ENCODE data around the gene TAOK2. TPM values are rescaled to one million over a fixed set of nuclear protein-coding genes. Genes with fewer than 3 reads are reported as not detected.

Gene TAOK2
- total and polyA plus RNA-seq, 5 donors from 2014 or later, result 2.1 to 30.0 (median 3.0) TPM

GRCh38 chr16:29940656-29941055 lies 33.0 kb upstream of the TAOK2 start:
- H3K4me3 Mint-ChIP-seq, result no peak overlapping the region
- Histone ChIP-seq H3K27me3 (ENCODE audit: control insufficient read depth, insufficient read depth, low read length) (peaks cover 10% of the 10 kb centered on the region), H3K27ac (ENCODE audit: insufficient read depth, low read length, poor library complexity, severe bottlenecking) (no peak overlapping the region), H3K36me3 (ENCODE audit: control insufficient read depth, insufficient read depth, low read length) (no peaks in the 10 kb centered on the region), H3K4me1 (ENCODE audit: control insufficient read depth, insufficient read depth, low read length, poor library complexity, severe bottlenecking) (no peaks in the 10 kb centered on the region), H3K9me3 (ENCODE audit: control insufficient read depth in 2 of 2, low read length in 2 of 2) (no peaks in the 10 kb centered on the region), H3K4me3 (ENCODE audit: low read depth, low read length) (no peak overlapping the region)
- no peak for ATAC-seq (ENCODE audit: low read depth in 2 of 2)
- peaks cover 0 to 5% (median under 1%) of the 10 kb centered on the region in 4 donors for H3K4me1 Mint-ChIP-seq
- H3K27ac Mint-ChIP-seq, result no peak overlapping the region
- no peaks in the 10 kb centered on the region for H3K36me3 Mint-ChIP-seq
- no peak for DNase-seq
- H3K27me3 Mint-ChIP-seq, result peaks cover 21% of the 10 kb centered on the region
- H3K9me3 Mint-ChIP-seq, result peaks cover 0 to 4% (median 0%) of the 10 kb centered on the region in 7 donors

GRCh38 chr16:29943846-29944799 lies 29.5 kb upstream of the TAOK2 start:
- Histone ChIP-seq H3K4me3 (ENCODE audit: low read depth, low read length) (no peak overlapping the region), H3K27me3 (ENCODE audit: control insufficient read depth, insufficient read depth, low read length) (peaks cover 10% of the 10 kb centered on the region), H3K36me3 (ENCODE audit: control insufficient read depth, insufficient read depth, low read length) (no peaks in the 10 kb centered on the region), H3K9me3 (ENCODE audit: control insufficient read depth in 2 of 2, low read length in 2 of 2) (no peaks in the 10 kb centered on the region), H3K27ac (ENCODE audit: insufficient read depth, low read length, poor library complexity, severe bottlenecking) (no peak overlapping the region), H3K4me1 (ENCODE audit: control insufficient read depth, insufficient read depth, low read length, poor library complexity, severe bottlenecking) (no peaks in the 10 kb centered on the region)
- ATAC-seq (ENCODE audit: low read depth in 2 of 2) (no peak), DNase-seq (no peak)
- no peaks in the 10 kb centered on the region for H3K36me3 Mint-ChIP-seq
- no peaks in the 10 kb centered on the region for H3K9me3 Mint-ChIP-seq
- no peak overlapping the region for H3K4me3 Mint-ChIP-seq
- peak overlapping the region in 1 of 3 donors; percentile 14 for H3K27ac Mint-ChIP-seq
- H3K4me1 Mint-ChIP-seq, result peaks cover 0 to 5% (median under 1%) of the 10 kb centered on the region in 4 donors
- peaks cover 16% of the 10 kb centered on the region for H3K27me3 Mint-ChIP-seq

GRCh38 chr16:29947897-29948296 lies 25.8 kb upstream of the TAOK2 start:
- Histone ChIP-seq H3K27ac (ENCODE audit: insufficient read depth, low read length, poor library complexity, severe bottlenecking) (no peak overlapping the region), H3K36me3 (ENCODE audit: control insufficient read depth, insufficient read depth, low read length) (no peaks in the 10 kb centered on the region), H3K9me3 (ENCODE audit: control insufficient read depth in 2 of 2, low read length in 2 of 2) (no peaks in the 10 kb centered on the region), H3K27me3 (ENCODE audit: control insufficient read depth, insufficient read depth, low read length) (peaks cover 2% of the 10 kb centered on the region), H3K4me1 (ENCODE audit: control insufficient read depth, insufficient read depth, low read length, poor library complexity, severe bottlenecking) (no peaks in the 10 kb centered on the region), H3K4me3 (ENCODE audit: low read depth, low read length) (no peak overlapping the region)
- no peaks in the 10 kb centered on the region for H3K36me3 Mint-ChIP-seq
- no peak overlapping the region for H3K4me3 Mint-ChIP-seq
- H3K27ac Mint-ChIP-seq, result no peak overlapping the region
- peaks cover 9% of the 10 kb centered on the region for H3K27me3 Mint-ChIP-seq
- H3K4me1 Mint-ChIP-seq, result peaks cover 0 to 5% (median 0%) of the 10 kb centered on the region in 4 donors
- ATAC-seq (ENCODE audit: low read depth in 2 of 2), result no peak
- H3K9me3 Mint-ChIP-seq, result peaks cover 0 to 7% (median 2%) of the 10 kb centered on the region in 7 donors
- no peak for DNase-seq

- Mint-ChIP-seq H3K4me3 (no peak overlapping the region), H3K27ac (no peak overlapping the region)
Observed at GRCh38 chr16:29950806-29951461, 22.7 kb upstream of the TAOK2 start.

GRCh38 chr16:29951625-29952365 lies 21.9 kb upstream of the TAOK2 start:
- H3K27me3 Mint-ChIP-seq, result peaks cover 8% of the 10 kb centered on the region
- no peak for DNase-seq

More at GRCh38 chr16:29950806-29951461, 22.7 kb upstream of the TAOK2 start:
- Mint-ChIP-seq H3K36me3 (no peaks in the 10 kb centered on the region), H3K9me3 (peaks cover 0 to 7% (median 2%) of the 10 kb centered on the region in 7 donors), H3K27me3 (peaks cover 6% of the 10 kb centered on the region), H3K4me1 (no peaks in the 10 kb centered on the region)
- Histone ChIP-seq H3K4me1 (ENCODE audit: control insufficient read depth, insufficient read depth, low read length, poor library complexity, severe bottlenecking) (no peaks in the 10 kb centered on the region), H3K9me3 (ENCODE audit: control insufficient read depth in 2 of 2, low read length in 2 of 2) (no peaks in the 10 kb centered on the region), H3K27ac (ENCODE audit: insufficient read depth, low read length, poor library complexity, severe bottlenecking) (no peak overlapping the region), H3K27me3 (ENCODE audit: control insufficient read depth, insufficient read depth, low read length) (peaks cover 2% of the 10 kb centered on the region), H3K36me3 (ENCODE audit: control insufficient read depth, insufficient read depth, low read length) (no peaks in the 10 kb centered on the region), H3K4me3 (ENCODE audit: low read depth, low read length) (no peak overlapping the region)
- DNase-seq, result no peak
- no peak for ATAC-seq (ENCODE audit: low read depth in 2 of 2)

GRCh38 chr16:29958756-29959155 lies 14.9 kb upstream of the TAOK2 start:
- Mint-ChIP-seq H3K36me3 (no peaks in the 10 kb centered on the region), H3K27me3 (peaks cover 11% of the 10 kb centered on the region), H3K4me3 (peak overlapping the region in 1 of 4 donors; percentile 79), H3K4me1 (peaks cover 5 to 22% (median 15%) of the 10 kb centered on the region in 4 donors), H3K27ac (no peak overlapping the region), H3K9me3 (no peaks in the 10 kb centered on the region)
- H3K9me3 ChIP-seq (ENCODE audit: control insufficient read depth in 2 of 2, low read length in 2 of 2), result no peaks in the 10 kb centered on the region
- DNase-seq (no peak), ATAC-seq (ENCODE audit: low read depth in 2 of 2) (no peak)
- H3K27me3 ChIP-seq (ENCODE audit: control insufficient read depth, insufficient read depth, low read length), result no peaks in the 10 kb centered on the region
- no peak overlapping the region for H3K27ac ChIP-seq (ENCODE audit: insufficient read depth, low read length, poor library complexity, severe bottlenecking)
- H3K4me3 ChIP-seq (ENCODE audit: low read depth, low read length), result no peak overlapping the region
- peaks cover 20% of the 10 kb centered on the region for H3K4me1 ChIP-seq (ENCODE audit: control insufficient read depth, insufficient read depth, low read length, poor library complexity, severe bottlenecking)
- no peaks in the 10 kb centered on the region for H3K36me3 ChIP-seq (ENCODE audit: control insufficient read depth, insufficient read depth, low read length)

More at GRCh38 chr16:29951625-29952365, 21.9 kb upstream of the TAOK2 start:
- Mint-ChIP-seq H3K4me1 (no peaks in the 10 kb centered on the region), H3K9me3 (peaks cover 0 to 7% (median 2%) of the 10 kb centered on the region in 7 donors), H3K4me3 (no peak overlapping the region), H3K36me3 (no peaks in the 10 kb centered on the region), H3K27ac (no peak overlapping the region)
- Histone ChIP-seq H3K9me3 (ENCODE audit: control insufficient read depth in 2 of 2, low read length in 2 of 2) (no peaks in the 10 kb centered on the region), H3K4me1 (ENCODE audit: control insufficient read depth, insufficient read depth, low read length, poor library complexity, severe bottlenecking) (no peaks in the 10 kb centered on the region), H3K4me3 (ENCODE audit: low read depth, low read length) (no peak overlapping the region), H3K27me3 (ENCODE audit: control insufficient read depth, insufficient read depth, low read length) (peaks cover 2% of the 10 kb centered on the region), H3K27ac (ENCODE audit: insufficient read depth, low read length, poor library complexity, severe bottlenecking) (no peak overlapping the region), H3K36me3 (ENCODE audit: control insufficient read depth, insufficient read depth, low read length) (no peaks in the 10 kb centered on the region)
- ATAC-seq (ENCODE audit: low read depth in 2 of 2), result no peak

GRCh38 chr16:29959293-29959692 lies 14.4 kb upstream of the TAOK2 start:
- Mint-ChIP-seq H3K4me3 (peak overlapping the region in 3 of 4 donors; percentile 24 to 79 (median 48)), H3K36me3 (no peaks in the 10 kb centered on the region), H3K27me3 (peaks cover 11% of the 10 kb centered on the region), H3K9me3 (no peaks in the 10 kb centered on the region), H3K27ac (peak overlapping the region in 2 of 3 donors; percentile 23 to 32), H3K4me1 (peaks cover 5 to 22% (median 15%) of the 10 kb centered on the region in 4 donors)
- no peak overlapping the region for H3K27ac ChIP-seq (ENCODE audit: insufficient read depth, low read length, poor library complexity, severe bottlenecking)
- H3K9me3 ChIP-seq (ENCODE audit: control insufficient read depth in 2 of 2, low read length in 2 of 2), result no peaks in the 10 kb centered on the region
- H3K4me3 ChIP-seq (ENCODE audit: low read depth, low read length), result no peak overlapping the region
- H3K27me3 ChIP-seq (ENCODE audit: control insufficient read depth, insufficient read depth, low read length), result no peaks in the 10 kb centered on the region
- no peaks in the 10 kb centered on the region for H3K36me3 ChIP-seq (ENCODE audit: control insufficient read depth, insufficient read depth, low read length)
- no peak for ATAC-seq (ENCODE audit: low read depth in 2 of 2)
- peaks cover 20% of the 10 kb centered on the region for H3K4me1 ChIP-seq (ENCODE audit: control insufficient read depth, insufficient read depth, low read length, poor library complexity, severe bottlenecking)
- DNase-seq, result peak in 1 of 3 donors; percentile 10
